HG02970 (cell line): ENCODE measurements around the gene RAE1.
"Not testable (repeated sequence)": the region's sequence is repeated elsewhere in the genome, so short reads cannot be mapped to it uniquely, and the experiment has no call there.

Source experiments
- ATAC-seq: cut with Tn5 transposase; IDR thresholded peaks from one replicate; pipeline ENCODE4 v1.9.1; 2021; ENCODE audit warnings: mild to moderate bottlenecking, moderate library complexity, moderate number of reproducible peaks; ENCODE audit not compliant: unreplicated experiment, low FRiP score

The RAE1 gene

DNA sequence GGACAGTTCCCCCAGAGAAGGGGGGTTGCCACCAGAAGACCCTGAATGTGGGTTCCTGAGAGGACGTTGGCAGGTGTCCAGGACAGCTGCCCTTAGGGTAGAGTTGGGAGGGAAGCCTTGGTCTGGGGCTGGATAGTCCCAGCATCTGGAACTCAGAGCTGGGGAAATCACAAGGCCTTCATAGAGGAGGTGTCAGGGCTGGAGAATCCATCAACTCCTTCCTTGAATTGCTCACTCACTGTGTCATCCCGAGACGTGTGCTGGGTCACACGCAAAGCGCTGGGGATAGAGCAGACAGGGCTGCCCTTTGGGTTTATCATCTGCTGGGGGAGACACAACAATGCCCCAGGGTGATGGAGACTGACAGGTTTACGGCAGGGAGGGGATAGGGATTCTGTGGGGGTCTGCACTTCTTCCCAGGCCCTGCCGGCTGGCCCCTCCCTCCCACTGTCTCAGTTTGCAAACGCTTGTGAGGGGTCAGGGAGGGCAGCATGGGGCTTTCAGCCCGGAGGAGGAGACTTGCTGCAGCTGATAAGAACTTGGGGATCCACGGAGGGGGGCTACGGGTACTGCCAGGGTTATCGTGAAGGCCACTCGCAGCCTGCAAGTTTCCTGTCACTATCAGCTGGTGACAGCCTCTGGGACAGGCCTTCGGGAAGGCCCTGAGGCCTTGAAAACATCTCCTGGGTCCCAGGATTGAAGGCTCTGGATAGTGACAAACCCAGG lies 58.8 kb downstream of the RAE1 start:
- no peak for ATAC-seq

DNA sequence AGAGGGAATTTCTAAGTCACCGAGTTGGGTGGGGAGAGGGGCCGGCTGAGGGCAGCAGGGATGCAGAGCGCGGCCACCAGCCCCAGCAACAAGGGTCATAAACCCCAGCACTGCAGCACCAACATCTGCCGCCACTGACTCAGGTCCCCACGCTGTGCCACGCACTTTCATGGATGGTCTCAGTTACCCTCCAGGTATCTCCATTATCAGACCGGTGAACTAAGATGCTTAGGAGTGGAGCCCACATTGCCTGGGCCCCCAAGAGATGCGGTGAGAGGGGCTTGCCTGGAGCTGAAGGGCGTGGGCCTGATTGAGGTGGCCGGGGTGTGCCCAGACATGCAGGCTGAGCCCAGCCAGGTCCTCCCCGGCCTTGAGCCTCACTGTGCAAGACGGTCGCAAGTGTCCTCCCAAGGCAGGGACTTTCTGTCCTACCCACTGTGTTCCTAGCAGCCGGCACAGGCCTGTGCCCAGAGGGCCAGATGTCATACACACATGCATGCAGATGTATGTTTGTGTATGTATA lies 59.4 kb downstream of the RAE1 start:
- ATAC-seq = no peak

DNA sequence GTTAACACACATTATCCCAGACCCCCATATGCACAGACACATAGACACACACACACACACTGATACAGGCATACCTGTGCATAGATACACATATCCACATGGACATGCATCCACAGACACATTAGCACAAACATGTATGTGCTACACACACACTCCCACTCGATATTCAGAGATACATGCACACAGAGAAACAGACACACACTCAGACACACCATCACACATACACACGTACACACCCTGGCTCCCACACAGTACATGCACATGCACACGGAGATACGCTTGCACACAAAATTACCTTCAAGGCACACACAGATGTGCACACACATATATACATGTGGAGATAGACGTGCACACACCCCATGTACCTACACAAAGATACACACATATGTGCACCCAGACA lies 59.9 kb downstream of the RAE1 start:
- ATAC-seq = no peak

DNA sequence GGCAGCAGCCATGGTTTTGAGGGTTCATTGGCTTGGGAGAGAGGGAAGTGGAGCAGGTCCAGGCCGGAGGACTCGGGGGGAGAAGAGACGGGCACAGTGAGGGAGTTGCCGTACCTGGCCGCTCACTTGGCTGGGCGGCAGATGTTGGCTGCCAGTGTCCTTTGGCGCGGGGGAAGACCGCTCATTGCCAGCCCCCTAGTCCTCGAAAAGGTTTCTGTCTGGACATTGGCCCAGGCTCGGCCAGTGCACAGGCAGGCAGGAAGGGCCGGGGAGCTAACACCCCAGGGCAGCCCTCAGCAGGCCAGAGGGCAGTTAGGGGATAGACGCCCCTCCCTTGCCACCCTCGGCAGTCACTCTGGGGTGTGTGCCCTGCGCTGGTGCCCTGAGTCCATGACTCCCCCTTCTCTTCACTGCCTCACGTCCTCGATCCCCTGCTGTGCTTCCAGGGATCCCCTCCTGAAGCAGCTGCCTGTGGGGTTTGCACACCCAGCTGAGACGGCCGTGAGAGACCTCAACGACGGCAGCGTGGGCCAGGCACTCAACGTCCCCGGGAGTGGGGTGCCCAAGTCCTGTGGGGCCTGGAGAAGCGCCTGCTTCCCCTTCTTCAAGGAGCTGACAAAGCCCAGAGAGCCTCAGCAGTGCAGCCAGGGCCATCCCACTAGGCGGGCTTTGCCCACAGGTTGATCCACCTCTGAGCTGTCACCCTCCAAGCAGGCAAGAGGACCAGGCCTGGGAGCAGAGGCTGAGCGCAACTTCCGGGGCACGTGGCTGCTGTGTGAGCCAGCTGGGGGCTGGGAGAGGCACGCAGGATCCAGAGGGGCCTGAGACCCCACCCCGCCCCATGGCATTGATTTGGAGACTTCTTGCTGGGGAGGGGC lies 60.6 kb downstream of the RAE1 start:
- ATAC-seq = no peak

DNA sequence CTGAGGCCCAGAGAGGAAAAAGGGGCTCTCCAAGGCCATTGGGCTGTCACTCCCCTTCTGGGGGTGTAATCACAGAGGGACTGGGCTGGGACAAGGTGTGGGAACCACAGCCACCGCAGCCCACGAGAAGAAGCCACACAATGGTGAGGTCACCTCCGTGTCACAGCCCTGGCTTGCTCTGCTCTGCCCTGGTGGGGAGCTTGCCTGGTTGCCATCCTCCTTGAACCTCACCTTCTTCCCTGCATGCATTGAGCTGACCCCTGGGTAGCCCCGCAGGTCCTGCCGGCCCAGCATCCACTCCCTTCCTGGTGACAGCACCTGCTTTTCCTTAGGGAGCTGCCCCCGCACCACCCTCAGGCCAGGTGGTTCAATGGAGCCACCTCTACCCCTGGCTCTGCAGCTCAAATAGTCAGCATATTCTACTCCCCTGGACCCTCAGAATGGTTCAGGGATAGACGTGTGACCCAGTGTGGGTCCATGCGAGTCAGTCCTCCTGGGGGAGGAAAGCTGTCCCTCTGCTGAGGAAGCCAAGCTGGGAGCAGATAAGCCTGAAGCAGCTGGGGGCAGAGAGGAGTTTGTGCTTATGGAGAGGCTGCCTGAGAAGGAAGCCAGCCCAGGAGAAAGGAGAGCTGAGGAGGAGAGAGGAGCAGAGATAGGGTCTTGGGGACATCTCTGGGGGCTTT lies 61.4 kb downstream of the RAE1 start:
- no peak for ATAC-seq

DNA sequence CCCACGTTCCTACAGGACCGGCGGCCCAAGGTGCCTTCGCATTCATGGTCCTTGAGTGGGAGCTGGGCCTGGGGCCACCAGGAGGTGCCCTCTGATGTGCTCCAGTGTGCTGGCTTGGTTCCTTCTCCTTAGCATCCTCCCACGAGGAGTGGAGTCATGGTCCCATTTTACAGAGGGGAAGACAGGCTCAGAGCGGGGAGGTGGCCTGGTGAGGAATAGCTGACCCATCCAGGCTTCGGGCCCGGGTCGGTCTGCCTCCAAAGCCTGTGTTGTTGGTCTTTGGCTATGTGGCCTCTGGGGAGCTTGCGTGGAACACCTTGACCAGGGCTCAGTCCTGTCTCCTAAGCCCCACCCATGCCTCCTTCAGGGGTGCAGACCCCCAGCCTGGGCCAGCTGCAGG lies 62.9 kb downstream of the RAE1 start:
- ATAC-seq = no peak

DNA sequence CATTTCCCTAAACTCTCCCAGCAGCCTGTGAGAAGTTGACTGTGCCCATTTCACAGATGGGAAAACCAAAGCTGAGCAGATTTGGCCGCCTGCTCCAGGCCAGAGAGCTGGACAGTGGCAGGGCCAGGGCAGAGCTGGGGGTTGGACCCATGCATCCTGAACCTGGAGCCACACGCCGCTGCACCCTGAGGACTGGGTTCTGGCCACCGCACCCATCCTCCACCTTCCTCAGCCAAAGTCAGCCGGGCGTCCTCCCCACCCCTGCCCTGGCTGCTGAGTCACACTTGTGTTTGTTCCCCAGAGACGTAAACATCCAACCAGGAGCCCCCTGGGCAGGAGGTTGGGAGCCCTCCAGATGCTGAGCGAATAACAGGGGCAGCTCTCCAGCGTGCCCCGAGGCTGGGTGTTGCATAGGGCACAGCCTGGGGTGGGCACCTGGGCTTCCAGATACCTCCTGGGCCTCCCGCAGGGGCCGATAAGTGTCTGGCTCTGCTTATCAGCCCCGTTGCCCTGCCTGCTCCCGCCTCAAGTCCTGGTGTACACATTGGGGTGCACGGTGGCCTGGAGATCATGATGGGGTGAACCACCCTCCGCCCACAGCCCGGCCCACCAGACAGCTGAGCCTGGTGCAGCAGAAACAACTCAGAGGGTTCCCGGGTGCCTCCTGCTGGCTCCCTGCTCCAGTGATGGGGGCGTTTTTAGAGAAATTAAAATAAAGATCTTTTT lies 64.0 kb downstream of the RAE1 start:
- no peak for ATAC-seq

DNA sequence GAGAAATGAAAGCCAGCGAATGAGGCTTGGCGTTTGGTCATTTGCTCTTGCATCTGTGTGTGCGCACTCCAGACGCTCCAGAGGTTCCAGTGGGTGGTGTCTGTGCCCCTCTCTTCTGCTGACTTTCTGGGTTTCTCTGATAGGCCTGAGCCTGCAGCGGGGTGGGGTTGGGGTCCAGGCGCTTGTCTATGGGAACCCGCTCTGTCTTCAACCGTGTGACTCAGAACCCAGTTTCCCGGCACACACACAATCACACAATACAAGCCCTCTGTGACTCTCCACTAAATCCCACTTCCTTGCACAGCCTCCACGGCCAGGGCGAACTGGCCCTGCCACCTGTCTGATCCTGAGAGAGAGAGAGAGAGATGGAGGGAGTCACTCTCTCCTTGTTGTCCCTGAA lies 64.7 kb downstream of the RAE1 start:
- ATAC-seq = no peak

DNA sequence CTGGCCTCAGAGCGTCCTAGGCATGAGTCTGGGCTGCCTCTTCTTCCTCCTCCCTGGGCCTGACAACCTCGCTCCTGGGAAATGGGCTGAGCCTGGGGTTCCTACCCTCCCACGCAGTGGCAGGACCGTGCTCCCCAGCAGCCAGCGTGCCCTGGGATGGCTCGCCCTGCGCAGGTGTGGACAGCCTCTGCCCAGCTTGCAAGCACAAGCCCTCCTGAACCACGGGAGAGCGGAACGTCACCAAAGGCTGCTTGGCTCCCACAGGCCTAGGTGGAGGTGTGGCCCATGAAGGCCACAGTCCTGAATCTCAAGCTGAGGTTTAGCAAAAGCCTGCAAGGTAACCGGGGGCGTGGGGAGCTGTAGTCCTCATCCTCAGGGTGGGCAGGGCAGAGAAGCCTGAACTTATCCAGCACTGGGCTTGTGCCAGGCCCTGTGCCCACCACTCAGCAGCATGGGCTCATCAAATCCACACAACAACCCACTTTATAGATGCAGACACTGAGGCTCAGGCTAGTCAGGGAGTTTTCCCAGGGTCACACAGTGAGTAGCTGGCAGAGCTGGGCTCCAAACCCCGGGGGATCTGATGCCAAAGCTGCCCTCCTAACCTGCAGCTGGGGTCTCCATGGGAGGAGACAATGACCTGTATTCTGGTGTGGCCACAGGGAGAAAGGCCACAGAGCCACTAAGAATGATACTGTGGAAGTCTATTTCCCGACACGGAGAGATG lies 65.4 kb downstream of the RAE1 start:
- ATAC-seq = no peak

DNA sequence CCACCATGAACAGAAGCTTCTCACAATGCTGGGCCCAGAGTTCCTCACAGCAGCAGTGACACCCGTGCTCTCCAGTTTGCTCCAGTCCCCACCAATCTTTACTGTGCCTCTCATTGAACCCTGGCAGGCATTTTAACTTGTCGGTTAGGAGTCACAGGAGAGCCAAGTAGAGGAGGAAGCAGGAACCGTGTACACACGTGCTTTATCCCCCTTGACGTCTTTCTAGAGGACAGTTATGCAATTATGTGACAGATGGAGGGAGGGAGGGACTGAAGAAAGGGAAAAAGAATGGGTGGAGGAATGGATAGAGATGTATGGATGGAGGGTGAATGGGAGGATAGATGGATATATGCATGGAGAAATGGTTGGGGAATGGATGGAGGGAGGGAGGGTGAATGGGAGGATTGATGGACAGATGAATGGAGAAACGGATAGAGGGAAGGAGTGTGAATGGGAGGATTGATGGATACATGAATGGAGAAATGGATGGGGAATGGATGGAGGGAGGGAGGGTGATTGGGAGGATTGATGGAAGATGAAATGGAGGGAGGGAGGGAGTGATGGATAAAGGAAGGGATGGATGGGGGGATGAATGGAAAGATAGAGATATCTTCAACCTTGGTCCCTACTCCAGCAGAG lies 66.1 kb downstream of the RAE1 start:
- no peak for ATAC-seq

DNA sequence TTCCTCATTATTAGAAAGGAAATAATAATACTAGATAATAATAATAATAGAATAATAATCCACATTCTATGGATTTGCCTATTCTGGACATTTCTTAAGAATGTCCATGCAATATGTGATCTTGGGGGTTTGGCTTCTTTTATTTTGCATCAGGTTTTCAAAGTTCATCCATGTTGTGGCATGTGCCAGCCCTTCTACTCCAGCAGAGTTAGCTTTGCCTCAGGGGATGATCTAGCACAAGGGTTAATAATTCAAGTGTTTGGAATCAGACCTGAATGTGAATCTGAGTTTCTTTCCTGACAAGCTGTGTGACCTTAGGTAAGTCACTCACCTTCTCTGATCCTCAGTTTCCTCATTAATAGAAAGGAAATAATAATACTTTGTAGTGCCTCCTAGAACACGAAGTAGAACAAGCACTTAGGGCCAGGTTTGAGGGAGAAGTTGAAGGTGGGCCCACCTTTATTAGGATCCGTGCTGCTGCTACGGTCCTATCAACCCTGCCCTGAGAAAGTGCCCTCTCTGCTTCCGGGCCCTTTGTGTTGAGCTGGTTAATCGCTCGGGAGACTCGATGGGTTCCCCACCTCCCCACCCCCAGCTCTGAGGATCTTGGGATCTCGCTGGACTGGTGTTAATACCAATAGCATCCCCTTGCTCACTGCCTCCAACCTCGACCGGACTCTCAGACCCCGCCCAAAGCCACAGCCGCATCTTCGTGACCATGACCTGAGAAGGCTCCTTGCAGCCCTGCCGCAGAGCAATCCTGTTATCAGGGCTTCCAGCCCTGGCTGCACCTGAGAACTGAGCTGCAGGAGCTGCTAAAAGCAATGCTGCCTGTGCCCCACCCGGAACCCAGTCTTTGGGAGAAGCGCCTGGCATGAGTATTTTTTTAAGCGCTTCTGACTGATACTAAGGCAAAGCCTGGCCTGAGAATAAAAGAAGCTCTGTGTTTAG lies 67.0 kb downstream of the RAE1 start:
- no peak for ATAC-seq

DNA sequence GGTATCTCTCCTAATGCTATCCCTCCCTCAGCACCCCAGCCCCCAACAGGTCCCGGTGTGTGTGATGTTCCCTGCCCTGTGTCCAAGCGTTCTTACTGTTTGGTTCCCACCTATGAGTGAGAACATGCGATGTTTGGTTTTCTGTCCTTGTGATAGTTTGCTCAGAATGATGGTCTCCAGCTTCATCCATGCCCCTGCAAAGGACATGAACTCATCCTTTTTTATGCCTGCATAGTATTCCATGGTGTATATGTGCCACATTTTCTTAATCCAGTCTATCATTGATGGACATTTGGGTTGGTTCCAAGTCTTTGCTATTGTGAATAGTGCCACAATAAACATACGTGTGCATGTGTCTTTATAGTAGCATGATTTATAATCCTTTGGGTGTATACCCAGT lies 68.4 kb downstream of the RAE1 start:
- ATAC-seq = not testable (repeated sequence)

DNA sequence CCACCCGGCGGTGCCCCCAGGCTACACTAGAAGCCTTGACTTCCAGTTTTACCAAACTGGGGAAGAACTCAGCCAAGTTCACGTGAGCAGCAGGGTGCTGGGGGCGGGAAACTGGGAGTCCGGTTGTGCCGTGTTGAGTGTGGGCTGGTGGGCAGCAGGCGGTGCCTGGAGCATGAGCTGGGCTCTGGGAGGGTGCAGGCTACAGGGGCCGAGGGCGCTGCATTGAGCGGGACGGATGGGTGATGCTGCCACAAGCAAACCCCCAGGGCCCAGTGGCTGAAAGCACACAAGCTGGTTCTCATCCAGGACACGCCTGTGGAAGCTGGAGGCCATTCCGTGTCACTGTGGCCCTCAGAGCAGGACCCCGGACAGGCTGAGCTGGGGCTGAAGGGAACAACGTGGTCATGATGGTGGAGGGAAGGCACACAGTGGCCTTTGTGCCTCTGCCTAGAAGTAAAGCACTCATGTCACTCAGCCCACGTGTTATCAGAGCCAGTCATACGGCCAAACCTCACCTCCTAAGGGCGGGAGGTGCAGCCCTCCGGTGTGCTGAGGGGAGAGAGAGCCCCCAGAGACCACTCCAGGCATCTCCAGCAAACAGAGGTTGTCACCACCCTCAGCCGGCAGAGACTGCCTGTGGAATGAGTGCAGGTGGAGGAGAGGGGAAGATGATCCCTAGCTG lies 69.7 kb downstream of the RAE1 start:
- no peak for ATAC-seq

DNA sequence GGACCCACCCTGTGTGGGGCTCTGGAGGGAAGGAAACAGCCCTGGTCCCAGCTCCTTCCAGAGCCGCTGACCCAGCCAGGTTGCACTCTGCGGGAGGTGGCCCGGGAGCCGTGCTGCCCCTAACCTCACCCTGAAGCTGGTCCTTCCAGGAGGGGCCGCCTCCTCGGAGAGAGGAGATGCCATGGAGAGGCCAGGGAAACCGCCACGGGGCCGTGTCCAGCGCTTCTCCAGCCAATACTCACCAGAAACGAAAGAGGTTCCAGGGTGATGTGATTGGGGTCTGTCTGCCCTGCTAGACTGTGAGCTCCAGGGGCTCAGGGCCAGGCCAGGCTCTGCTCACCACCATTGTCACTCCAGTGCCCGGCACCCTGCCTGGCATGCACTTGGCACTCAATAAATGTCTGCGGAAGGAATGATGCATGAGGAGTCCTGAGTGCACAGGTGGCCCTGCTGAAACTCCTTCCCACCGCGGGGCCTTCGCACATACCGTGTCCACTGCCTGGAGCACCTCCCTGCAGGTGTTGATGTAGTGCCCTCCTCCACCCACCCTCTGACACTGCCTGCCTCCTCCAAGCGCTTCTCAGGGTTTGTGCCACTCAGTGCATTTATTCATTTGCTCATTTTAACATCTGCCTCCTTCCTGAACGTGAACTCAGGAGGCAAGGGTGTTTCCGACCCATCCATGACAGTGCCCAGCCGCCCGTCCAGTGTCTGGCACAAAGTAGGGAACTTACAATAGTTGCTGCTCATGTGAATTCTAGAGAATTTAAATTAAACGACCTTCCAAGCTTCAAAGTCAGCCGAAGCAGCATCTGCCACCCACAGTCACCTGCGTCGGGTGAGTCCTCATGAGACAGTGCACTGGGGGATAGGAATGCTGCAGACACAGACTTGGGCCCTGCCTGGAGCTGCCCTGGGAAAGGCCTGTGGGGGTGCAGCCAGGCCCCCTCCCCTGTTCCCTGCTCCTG lies 70.5 kb downstream of the RAE1 start:
- ATAC-seq = no peak

DNA sequence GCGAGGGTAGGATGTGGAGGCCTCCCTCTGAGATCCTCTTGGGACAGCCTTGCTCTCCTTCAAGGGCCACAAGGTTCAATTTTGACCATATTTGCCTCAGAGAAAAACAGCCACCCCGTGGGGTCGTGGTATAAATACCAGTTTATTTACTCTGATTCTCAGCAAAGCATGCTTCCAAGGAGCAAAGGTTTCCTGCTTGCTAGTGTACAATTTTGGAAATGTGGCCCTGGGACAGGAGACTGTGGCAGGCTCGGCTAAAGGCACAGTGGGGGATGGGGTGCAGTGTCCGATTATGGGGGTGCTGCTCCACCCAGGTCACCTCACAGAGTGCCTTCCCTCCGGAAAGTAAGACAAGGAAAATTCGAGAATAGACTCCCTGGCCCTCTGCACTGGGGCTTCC lies 71.2 kb downstream of the RAE1 start:
- ATAC-seq = no peak

DNA sequence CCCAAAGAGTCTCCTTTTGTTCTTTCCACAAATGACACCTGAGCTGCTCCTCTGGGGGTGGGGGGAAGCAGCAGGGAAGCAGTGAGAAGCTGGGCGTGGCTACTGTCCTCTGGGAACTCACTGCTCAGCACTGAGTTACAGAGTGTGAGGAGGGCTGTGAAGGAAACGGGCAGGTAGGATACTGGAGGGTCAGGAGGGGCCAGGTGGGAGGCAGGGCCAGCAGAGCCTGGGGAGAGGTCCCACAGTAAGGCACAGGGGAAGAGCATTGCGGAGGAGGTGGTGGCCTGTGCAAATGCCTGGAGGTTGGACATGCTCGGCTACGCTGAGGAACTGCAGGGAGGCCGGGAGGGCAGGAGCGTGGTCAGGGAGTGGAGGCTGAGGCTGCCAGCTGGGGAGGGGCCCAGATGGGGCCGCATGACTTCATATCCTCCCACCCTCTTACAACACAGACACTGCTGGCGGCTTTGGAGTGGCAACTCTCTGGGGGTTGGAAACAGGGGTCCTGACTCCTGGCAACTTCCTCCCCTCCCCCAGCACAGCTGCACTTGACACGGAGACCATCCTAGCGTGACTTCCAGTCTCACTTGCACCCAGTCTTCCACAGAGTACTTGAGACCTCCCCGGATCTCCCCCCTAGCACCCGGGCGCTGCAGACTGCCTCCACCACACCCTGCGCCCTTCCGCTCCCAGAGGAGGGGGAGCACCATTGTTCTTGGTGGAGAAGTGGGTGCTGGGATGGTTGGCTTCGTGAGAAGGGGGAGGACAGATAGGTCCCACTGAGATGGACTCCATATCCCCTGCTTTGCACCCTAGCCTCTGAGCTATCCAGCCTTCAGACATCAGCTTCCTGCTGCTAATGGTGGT lies 74.3 kb downstream of the RAE1 start:
- ATAC-seq = no peak
